Psoas muscle (tissue), 8 donors: ENCODE measurements around the gene SSU72. TPM values are rescaled to one million over a fixed set of nuclear protein-coding genes. Genes with fewer than 3 reads are reported as not detected.
A peak's percentile ranks its signal among the peaks of the same experiment; 100 is the strongest.
"Not testable (repeated sequence)": the region's sequence is repeated elsewhere in the genome, so short reads cannot be mapped to it uniquely, and the experiment has no call there.

Experiments used
- ATAC-seq, 4 donors: fragments of 200-7000 bp; cut with Tn5 transposase; one replicate each; pipeline ENCODE4 v1.9.1; 2020; ENCODE audit warnings: moderate library complexity in 3 of 4, mild to moderate bottlenecking in 2 of 4
- DNase-seq, 2 donors: peaks; one replicate each; pipeline ENCODE4 v3.0.0-alpha.2; 2020
- H3K27ac ChIP-seq: fragments of 200-600 bp; one replicate; pipeline ENCODE4 v1.8.0; 2022
- H3K27me3 ChIP-seq, 3 donors: fragments of 200-600 bp in 1 of 3; one replicate each; pipeline versions ENCODE4 v1.6.1 to v1.8.0; 2013 to 2022; ENCODE audit warnings: low read length in 2 of 3, mild to moderate bottlenecking in 2 of 3, moderate library complexity in 1 of 3; ENCODE audit not compliant: insufficient read depth in 3 of 3
- H3K36me3 ChIP-seq, 2 donors: fragments of 200-600 bp in 1 of 2; one replicate each; pipeline versions ENCODE4 v1.6.1 to v1.8.0; 2013 to 2022; ENCODE audit warnings: low read depth in 1 of 2, mild to moderate bottlenecking in 1 of 2, moderate library complexity in 1 of 2; ENCODE audit not compliant: insufficient read depth in 1 of 2
- H3K4me1 ChIP-seq: fragments of 200-600 bp; one replicate; pipeline ENCODE4 v1.8.0; 2022
- H3K4me3 ChIP-seq: fragments of 200-600 bp; one replicate; pipeline ENCODE4 v1.8.0; 2022; ENCODE audit warnings: mild to moderate bottlenecking
- H3K9me3 ChIP-seq: fragments of 200-600 bp; one replicate; pipeline ENCODE4 v1.8.0; 2022
- WGBS, 3 donors: extraction: QIAGEN DNeasy Blood & Tissue Kit; methylation state at CpG; one replicate each; pipeline versions ENCODE4 v1.1.6 to v1.1.7; 2013; 5-methylcytosine and 5-hydroxymethylcytosine counted together
- intact Hi-C, 2 donors: fragments of 100-400 bp; cut with DNase I; formaldehyde crosslinking; loops; one replicate each; pipeline versions ENCODE4 v1.11.0 to v1.14.2; 2022
- polyA plus RNA-seq, 3 donors: library from polyadenylated mRNA; stranded (reverse); fragments of 200-250 nt; gene quantifications; one replicate each; pipeline ENCODE4 v1.2.3, GENCODE V29; 2013
- total RNA-seq, 4 donors: library from RNA; stranded (reverse); fragmentation: NEBNext Ultra II Directional in 2 of 4; extraction: Animal tissue kit (Norgen Biotek cat#: 25700) in 2 of 4; gene quantifications; one replicate each; pipeline versions ENCODE4 v1.2.1 to v1.2.4, GENCODE V29; 2021 to 2023
- TF ChIP-seq, protein P1 (sequence below): fragments of 200-600 bp; IDR thresholded peaks from one replicate; pipeline ENCODE4 v1.8.0; 2022; ENCODE audit warnings: antibody characterized with exemption
- donor health status: healthy with polysubstance abuse.
- donor health status: DM: no; HTN: no; CAD: no; lungs with moderate emphysema.
- donor health status: Bipolar disorder and iron deficiency.
- donor health status: healthy.
- donor health status: DM: yes; HTN: yes; CAD: no.
- donor health status: DM: no; HTN: no; CAD: no.
- donor health status: DM: no; HTN: no; CAD: no.
- donor health status: DM: yes; HTN: yes; CAD: no.

SSU72 gene
- total and polyA plus RNA-seq, 7 donors = 130 to 207 (median 179) TPM

DNA sequence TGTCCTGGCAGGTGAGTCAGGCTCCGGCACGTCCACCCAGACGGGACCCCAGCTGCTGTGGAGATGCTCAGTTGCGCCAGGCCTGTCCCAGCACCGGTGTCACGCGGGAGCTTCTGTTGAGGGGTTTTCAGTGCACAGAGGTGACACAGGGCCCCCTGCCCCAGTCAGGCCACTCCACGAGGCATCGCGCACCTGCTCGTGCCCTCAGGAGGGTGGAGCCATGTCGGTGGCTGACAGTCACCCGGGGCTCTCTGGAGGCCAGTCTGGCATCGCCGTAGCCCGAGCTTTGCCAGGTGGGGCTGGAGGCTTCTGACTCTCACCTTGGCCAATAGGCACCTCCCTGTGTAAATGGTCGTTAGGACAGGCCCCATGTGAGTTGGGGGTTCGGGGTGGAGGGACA is 45.3 kb downstream of the SSU72 start:
- peaks cover 0 to 44% of the 10 kb centered on the region in 2 donors for H3K36me3 ChIP-seq
- intact Hi-C loops = no loop called here

DNA sequence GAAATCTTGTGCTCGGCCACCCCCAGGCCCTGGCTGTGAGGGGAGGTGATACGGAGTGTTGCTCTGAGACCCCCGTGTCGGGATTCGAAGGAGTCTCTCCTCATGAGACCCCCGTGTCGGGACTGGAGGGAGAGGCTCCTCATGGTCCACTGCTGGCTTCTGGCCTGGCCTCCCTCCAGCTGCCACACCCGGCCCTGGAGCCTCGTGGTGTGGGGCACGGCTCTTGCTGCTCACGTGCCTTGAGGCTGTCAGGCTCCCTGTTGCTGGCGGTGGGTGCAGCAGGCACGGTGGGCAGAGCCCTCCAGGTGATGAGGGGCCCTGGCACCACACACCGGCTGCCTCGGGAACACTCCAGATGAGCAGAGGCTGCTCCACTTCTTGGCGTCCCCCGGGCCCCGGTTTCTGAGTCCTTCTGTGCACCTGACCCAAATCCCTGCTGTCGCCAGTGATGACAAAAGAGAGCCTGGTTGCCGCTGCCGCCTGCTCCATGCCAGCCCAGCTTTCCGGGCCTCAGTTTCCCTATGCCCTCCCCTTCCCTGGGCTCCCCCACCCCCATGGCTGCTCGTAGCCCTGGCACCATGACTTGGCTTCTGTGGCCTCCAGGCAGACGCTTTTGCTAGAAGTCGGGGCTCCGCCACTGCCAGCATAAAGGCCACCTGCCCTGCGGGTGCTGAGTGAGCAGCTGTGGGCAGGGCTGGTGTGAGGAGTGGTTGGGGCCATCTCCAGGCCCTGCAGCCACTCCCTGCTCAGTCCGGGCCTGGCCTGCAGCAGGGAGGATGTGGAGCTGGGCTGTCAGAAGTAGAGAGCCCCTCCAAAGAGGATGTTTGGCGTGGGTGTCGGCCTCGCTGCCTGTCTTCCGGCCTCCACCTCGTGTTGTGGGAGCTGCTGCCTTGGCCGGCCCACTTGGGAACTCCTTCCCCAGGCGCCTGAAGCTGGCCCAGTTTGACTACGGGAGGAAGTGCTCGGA is 46.1 kb downstream of the SSU72 start:
- DNase-seq (peak in 1 of 2 donors; percentile 49), ATAC-seq (no peak)
- Histone ChIP-seq H3K4me3 (no peak overlapping the region), H3K27me3 (no peaks in the 10 kb centered on the region), H3K9me3 (peaks cover 5% of the 10 kb centered on the region), H3K4me1 (peaks cover 4% of the 10 kb centered on the region), H3K36me3 (peaks cover 0 to 44% of the 10 kb centered on the region in 2 donors), H3K27ac (no peak overlapping the region)
- 80 to 87% (median 84%) methylated on average over 27 to 37 of the region's 37 CpGs for WGBS, 3 donors
- TF ChIP-seq, protein P1, sequence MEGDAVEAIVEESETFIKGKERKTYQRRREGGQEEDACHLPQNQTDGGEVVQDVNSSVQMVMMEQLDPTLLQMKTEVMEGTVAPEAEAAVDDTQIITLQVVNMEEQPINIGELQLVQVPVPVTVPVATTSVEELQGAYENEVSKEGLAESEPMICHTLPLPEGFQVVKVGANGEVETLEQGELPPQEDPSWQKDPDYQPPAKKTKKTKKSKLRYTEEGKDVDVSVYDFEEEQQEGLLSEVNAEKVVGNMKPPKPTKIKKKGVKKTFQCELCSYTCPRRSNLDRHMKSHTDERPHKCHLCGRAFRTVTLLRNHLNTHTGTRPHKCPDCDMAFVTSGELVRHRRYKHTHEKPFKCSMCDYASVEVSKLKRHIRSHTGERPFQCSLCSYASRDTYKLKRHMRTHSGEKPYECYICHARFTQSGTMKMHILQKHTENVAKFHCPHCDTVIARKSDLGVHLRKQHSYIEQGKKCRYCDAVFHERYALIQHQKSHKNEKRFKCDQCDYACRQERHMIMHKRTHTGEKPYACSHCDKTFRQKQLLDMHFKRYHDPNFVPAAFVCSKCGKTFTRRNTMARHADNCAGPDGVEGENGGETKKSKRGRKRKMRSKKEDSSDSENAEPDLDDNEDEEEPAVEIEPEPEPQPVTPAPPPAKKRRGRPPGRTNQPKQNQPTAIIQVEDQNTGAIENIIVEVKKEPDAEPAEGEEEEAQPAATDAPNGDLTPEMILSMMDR = no peak
- intact Hi-C loops = no loop called here

More for the DNA sequence above, 45.3 kb downstream of the SSU72 start:
- Histone ChIP-seq H3K4me3 (no peak overlapping the region), H3K27me3 (no peaks in the 10 kb centered on the region), H3K4me1 (peaks cover 4% of the 10 kb centered on the region), H3K27ac (no peak overlapping the region), H3K9me3 (peaks cover 5% of the 10 kb centered on the region)
- TF ChIP-seq, protein P1 = no peak
- DNase-seq (no peak), ATAC-seq (no peak)
- WGBS, 3 donors = 92 to 97% (median 95%) methylated on average over 14 to 18 of the region's 18 CpGs

GRCh38 chr1:1527092-1527816 is 47.4 kb downstream of the SSU72 start:
- no peak for ATAC-seq
- intact Hi-C loops = no loop called here
- no peak overlapping the region for H3K27ac ChIP-seq
- no peak overlapping the region for H3K4me3 ChIP-seq
- no peak for DNase-seq
- H3K36me3 ChIP-seq = peaks cover 0 to 45% of the 10 kb centered on the region in 2 donors
- 90 to 93% (median 92%) methylated on average over 27 to 31 of the region's 31 CpGs for WGBS, 3 donors
- H3K4me1 ChIP-seq = no peaks in the 10 kb centered on the region
- no peaks in the 10 kb centered on the region for H3K27me3 ChIP-seq
- TF ChIP-seq, protein P1 = no peak
- H3K9me3 ChIP-seq = peaks cover 5% of the 10 kb centered on the region

DNA sequence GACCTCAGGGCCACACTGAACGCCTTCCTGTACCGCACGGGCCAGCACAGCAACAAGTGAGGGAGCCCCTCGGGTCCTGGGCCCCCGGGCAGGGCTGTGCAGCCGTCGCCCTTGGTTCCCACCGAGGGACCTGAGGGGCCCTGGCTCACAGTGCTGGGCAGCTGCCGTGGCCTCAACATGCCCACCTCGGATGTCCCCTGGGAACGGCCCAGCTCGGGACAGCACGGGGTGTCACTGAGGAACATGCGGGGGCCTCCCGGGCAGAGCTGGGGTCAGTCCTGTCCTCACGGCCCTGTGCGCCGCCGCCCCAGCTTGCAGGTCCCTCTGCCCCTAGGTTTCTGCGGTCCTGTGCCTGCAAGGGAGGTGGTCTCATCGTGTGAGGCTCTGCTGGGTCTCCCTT is 48.2 kb downstream of the SSU72 start:
- DNase-seq, H3K27ac ChIP-seq, intact Hi-C loops, ATAC-seq, H3K4me1 ChIP-seq, H3K27me3 ChIP-seq, H3K9me3 ChIP-seq, H3K4me3 ChIP-seq: not testable (repeated sequence)
- WGBS, 3 donors = 90 to 92% (median 92%) methylated on average over 10 to 17 of the region's 21 CpGs
- H3K36me3 ChIP-seq = peaks cover 0 to 53% of the 10 kb centered on the region in 2 donors

GRCh38 chr1:1524750-1525383 is 49.8 kb downstream of the SSU72 start:
- not testable (repeated sequence) for DNase-seq

DNA sequence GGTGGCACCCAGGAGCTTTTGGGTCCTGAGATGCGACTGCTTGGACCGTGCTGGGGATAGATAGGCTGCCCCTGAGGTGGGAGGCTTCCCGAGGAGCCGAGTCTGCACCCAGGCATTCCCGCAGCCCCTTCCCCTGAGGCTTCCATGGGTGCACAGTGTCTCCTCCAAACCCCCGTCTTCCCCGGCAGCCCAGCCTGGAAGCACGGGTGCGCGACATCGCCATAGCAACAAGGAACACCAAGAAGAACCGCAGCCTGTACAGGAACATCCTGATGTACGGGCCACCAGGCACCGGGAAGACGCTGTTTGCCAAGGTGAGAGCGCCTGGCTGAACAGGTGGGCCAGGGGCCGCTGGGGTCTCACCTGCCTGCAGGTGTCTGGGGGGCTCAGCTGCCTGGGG is 51.0 kb downstream of the SSU72 start:
- DNase-seq, H3K27me3 ChIP-seq, H3K4me3 ChIP-seq, H3K27ac ChIP-seq, H3K9me3 ChIP-seq, H3K4me1 ChIP-seq, intact Hi-C loops, ATAC-seq: not testable (repeated sequence)
- WGBS, 3 donors = 89 to 90% (median 89%) methylated on average over 17 of the region's 17 CpGs
- H3K36me3 ChIP-seq = peaks cover 0 to 57% of the 10 kb centered on the region in 2 donors

More at GRCh38 chr1:1524750-1525383, 49.8 kb downstream of the SSU72 start:
- H3K4me1 ChIP-seq, intact Hi-C loops, H3K27ac ChIP-seq, H3K27me3 ChIP-seq, H3K4me3 ChIP-seq, ATAC-seq, H3K9me3 ChIP-seq: not testable (repeated sequence)
- peaks cover 0 to 66% of the 10 kb centered on the region in 2 donors for H3K36me3 ChIP-seq
- WGBS, 3 donors = 90 to 93% (median 90%) methylated on average over 19 to 25 of the region's 30 CpGs

DNA sequence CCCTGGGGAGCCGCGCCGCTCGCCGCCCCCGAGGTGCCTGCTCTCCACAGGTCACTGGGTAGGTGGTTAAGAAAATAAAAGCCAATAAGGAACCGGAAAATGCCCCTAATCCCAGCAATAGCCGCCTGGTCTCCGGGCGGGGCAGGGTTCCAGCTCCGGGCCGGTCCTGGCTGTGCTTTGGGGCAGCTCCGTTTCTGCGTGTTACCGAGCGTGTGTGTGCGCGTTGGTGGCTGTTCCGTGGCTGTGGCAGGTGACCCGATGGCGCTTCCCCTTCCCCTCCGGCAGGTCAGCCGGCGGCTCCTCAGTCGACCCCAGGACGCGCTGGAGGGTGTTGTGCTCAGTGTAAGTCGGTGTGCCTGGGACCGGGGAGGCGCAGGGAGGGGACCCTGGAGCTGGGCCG is 51.4 kb downstream of the SSU72 start:
- WGBS, 3 donors = 93 to 94% (median 94%) methylated on average over 27 to 31 of the region's 31 CpGs
- H3K27ac ChIP-seq, H3K9me3 ChIP-seq, H3K4me3 ChIP-seq, DNase-seq, H3K27me3 ChIP-seq, ATAC-seq, intact Hi-C loops, H3K4me1 ChIP-seq: not testable (repeated sequence)
- peaks cover 0 to 53% of the 10 kb centered on the region in 2 donors for H3K36me3 ChIP-seq

- H3K4me1 ChIP-seq, H3K4me3 ChIP-seq, ATAC-seq, H3K27me3 ChIP-seq, DNase-seq, H3K27ac ChIP-seq, intact Hi-C loops, H3K9me3 ChIP-seq: not testable (repeated sequence)
- WGBS, 3 donors = 91 to 92% (median 92%) methylated on average over 28 to 30 of the region's 30 CpGs
- H3K36me3 ChIP-seq = peaks cover 0 to 50% of the 10 kb centered on the region in 2 donors
Measured at GRCh38 chr1:1522536-1522935, 52.1 kb downstream of the SSU72 start.
